AG09309 (cell line): Measurements from ENCODE around the gene LRRTM1.

Experiments
- DNase-seq: peaks from one replicate; pipeline ENCODE4 v3.0.0-alpha.2; 2010; ENCODE audit warnings: low read depth
- H3K4me3 ChIP-seq: 2 replicates; pipeline ENCODE4 v1.5.1; 2011; ENCODE audit warnings: mild to moderate bottlenecking, low read depth, low read length, moderate library complexity; ENCODE audit not compliant: control insufficient read depth
- TF ChIP-seq, protein P1 (sequence below): IDR thresholded peaks from 2 replicates; pipeline ENCODE4 v1.5.1; 2011; ENCODE audit warnings: mild to moderate bottlenecking, low read depth, low read length, inconsistent platforms; ENCODE audit not compliant: insufficient read depth, control insufficient read depth; ENCODE audit errors: missing control alignments

LRRTM1 gene

DNA sequence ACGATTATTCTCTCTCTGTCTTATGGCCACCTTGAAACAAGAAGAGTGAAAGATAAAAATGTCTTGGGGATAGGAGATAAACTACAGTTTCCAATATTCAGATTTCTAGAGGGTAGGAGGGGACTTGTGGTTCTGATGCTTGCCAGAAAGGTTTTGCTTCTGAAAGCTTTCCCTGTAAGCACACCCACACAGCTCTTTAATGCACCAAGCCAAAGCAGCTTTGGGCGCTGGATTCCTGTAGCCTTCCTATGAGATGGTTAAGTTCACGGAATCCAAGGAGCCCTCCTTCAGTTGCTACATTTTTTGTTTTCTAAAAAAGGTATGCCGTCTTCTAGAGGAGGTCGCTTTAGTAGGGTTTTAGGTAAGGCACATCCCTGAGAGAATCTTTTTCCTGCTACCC, 4.9 kb downstream of the LRRTM1 start:
- H3K4me3 ChIP-seq, result no peak overlapping the region
- TF ChIP-seq, protein P1, sequence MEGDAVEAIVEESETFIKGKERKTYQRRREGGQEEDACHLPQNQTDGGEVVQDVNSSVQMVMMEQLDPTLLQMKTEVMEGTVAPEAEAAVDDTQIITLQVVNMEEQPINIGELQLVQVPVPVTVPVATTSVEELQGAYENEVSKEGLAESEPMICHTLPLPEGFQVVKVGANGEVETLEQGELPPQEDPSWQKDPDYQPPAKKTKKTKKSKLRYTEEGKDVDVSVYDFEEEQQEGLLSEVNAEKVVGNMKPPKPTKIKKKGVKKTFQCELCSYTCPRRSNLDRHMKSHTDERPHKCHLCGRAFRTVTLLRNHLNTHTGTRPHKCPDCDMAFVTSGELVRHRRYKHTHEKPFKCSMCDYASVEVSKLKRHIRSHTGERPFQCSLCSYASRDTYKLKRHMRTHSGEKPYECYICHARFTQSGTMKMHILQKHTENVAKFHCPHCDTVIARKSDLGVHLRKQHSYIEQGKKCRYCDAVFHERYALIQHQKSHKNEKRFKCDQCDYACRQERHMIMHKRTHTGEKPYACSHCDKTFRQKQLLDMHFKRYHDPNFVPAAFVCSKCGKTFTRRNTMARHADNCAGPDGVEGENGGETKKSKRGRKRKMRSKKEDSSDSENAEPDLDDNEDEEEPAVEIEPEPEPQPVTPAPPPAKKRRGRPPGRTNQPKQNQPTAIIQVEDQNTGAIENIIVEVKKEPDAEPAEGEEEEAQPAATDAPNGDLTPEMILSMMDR, result no peak
- no peak for DNase-seq

DNA sequence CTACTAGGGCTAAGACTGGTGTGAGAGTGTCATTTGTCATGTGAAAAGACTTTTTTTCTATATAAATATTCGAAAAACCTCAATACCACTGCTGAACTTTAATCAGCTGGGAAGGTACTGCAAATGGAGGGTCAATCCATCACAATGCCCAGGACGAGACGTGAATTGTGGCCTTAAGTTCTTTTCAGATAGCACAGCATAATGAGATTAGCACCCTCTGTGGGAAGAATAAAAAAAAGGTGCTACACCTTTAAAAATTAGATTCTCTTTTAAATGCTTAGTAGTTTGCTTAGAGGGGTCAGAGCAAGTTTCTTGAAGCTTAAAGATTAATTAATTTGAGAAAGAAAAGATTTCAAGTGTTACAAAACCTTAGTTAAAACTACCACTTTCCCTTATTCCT, 5.6 kb downstream of the LRRTM1 start:
- no peak overlapping the region for H3K4me3 ChIP-seq
- TF ChIP-seq, protein P1, result no peak
- DNase-seq, result no peak

- TF ChIP-seq, protein P1, result no peak
- no peak for DNase-seq
- no peak overlapping the region for H3K4me3 ChIP-seq
Measured at GRCh38 chr2:80293039-80293438, 11.5 kb downstream of the LRRTM1 start.

GRCh38 chr2:80292474-80292873, 12.1 kb downstream of the LRRTM1 start:
- H3K4me3 ChIP-seq, result no peak overlapping the region
- DNase-seq, result no peak
- TF ChIP-seq, protein P1, result no peak

GRCh38 chr2:80291656-80292055, 12.9 kb downstream of the LRRTM1 start:
- H3K4me3 ChIP-seq, result no peak overlapping the region
- TF ChIP-seq, protein P1, result no peak
- no peak for DNase-seq

DNA sequence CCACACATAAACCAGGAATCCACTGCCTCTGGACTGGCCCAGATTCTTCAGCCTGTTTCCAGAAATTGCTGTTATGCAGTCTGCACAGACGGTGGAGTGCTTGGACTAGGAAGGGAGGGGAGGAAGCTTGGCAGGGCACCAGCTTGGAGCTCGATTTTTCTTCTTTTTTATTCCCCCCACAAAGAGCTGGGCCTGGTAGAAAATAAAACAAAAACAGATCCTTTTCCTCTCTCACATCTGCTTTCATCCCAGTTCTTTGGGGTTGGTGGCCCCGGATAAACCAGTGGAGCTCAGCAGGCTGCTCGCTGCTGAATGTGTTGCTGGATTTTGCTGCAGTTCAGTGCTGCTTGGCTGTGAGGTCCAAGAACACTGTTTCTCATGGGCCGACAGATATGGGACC, 16.0 kb downstream of the LRRTM1 start:
- DNase-seq, result no peak
- H3K4me3 ChIP-seq, result no peak overlapping the region
- TF ChIP-seq, protein P1, result peak; percentile 5

- H3K4me3 ChIP-seq, result no peak overlapping the region
- DNase-seq, result no peak
- TF ChIP-seq, protein P1, result no peak
Measured at GRCh38 chr2:80281049-80281448, 23.5 kb downstream of the LRRTM1 start.
